GM21447 (cell line): ENCODE measurements around the gene TAS2R10.

Experiments used
- ATAC-seq: cut with Tn5 transposase; IDR thresholded peaks from one replicate; pipeline ENCODE4 v1.9.1; 2021; ENCODE audit not compliant: unreplicated experiment

TAS2R10 gene

GRCh38 chr12:10783252-10783651 lies 42.9 kb downstream of the TAS2R10 start:
- no peak for ATAC-seq

- no peak for ATAC-seq
These were observed 47.1 kb downstream of the TAS2R10 start for GRCh38 chr12:10779103-10779502.
